Fibroblast of peridontal ligament (primary cell): ENCODE measurements around the gene CDH22.
A peak's percentile ranks its signal among the peaks of the same experiment; 100 is the strongest.

Source experiments
- DNase-seq: peaks from one replicate; pipeline ENCODE4 v3.0.0-alpha.2; 2010; ENCODE audit errors: extremely low read depth

CDH22 gene

GRCh38 chr20:46148313-46149208, 159.7 kb downstream of the CDH22 start:
- no peak for DNase-seq

- no peak for DNase-seq
Observed at GRCh38 chr20:46145713-46146112, 162.6 kb downstream of the CDH22 start.

GRCh38 chr20:46144432-46145025, 163.8 kb downstream of the CDH22 start:
- no peak for DNase-seq

- no peak for DNase-seq
Observed at GRCh38 chr20:46142124-46142523, 166.2 kb downstream of the CDH22 start.

- DNase-seq: no peak
Observed at GRCh38 chr20:46139908-46140482, 168.3 kb downstream of the CDH22 start.

GRCh38 chr20:46139266-46139889, 168.9 kb downstream of the CDH22 start:
- DNase-seq: no peak

GRCh38 chr20:46137816-46138215, 170.5 kb downstream of the CDH22 start:
- DNase-seq: no peak

GRCh38 chr20:46135856-46136633, 172.3 kb downstream of the CDH22 start:
- no peak for DNase-seq

GRCh38 chr20:46134716-46135115, 173.6 kb downstream of the CDH22 start:
- no peak for DNase-seq

- no peak for DNase-seq
Observed at GRCh38 chr20:46133886-46134654, 174.2 kb downstream of the CDH22 start.

- peak; percentile 50 for DNase-seq
Observed at GRCh38 chr20:46132705-46133120, 175.6 kb downstream of the CDH22 start.

- peak; percentile 77 for DNase-seq
Observed at GRCh38 chr20:46131396-46131795, 176.9 kb downstream of the CDH22 start.

- no peak for DNase-seq
Observed at GRCh38 chr20:46130534-46130933, 177.8 kb downstream of the CDH22 start.

GRCh38 chr20:46129955-46130481, 178.3 kb downstream of the CDH22 start:
- no peak for DNase-seq

- DNase-seq: no peak
Observed at GRCh38 chr20:46128310-46129151, 179.8 kb downstream of the CDH22 start.

- no peak for DNase-seq
Observed at GRCh38 chr20:46127396-46128010, 180.8 kb downstream of the CDH22 start.

- DNase-seq: no peak
Observed at GRCh38 chr20:46126440-46127056, 181.8 kb downstream of the CDH22 start.
